Measurements from ENCODE around the gene DNAI2.
A peak's percentile ranks its signal among the peaks of the same experiment; 100 is the strongest.

Gene DNAI2

GRCh38 chr17:74351552-74352210, 77.6 kb downstream of the DNAI2 start:
- no peak for TF ChIP-seq CTCF (IDR thresholded peaks at IDR 0.05; ENCODE audit: insufficient read depth, low read depth, low read length, missing control alignments)
- no peak overlapping the region for H3K4me3 ChIP-seq (ENCODE audit: low read depth, low read length)
- DNase-seq (ENCODE audit: low read depth), result no peak

- DNase-seq (ENCODE audit: low read depth), result no peak
- no peak overlapping the region for H3K4me3 ChIP-seq (ENCODE audit: low read depth, low read length)
- TF ChIP-seq CTCF (IDR thresholded peaks at IDR 0.05; ENCODE audit: insufficient read depth, low read depth, low read length, missing control alignments), result no peak
Observed at GRCh38 chr17:74353446-74354060, 79.5 kb downstream of the DNAI2 start.

GRCh38 chr17:74354123-74354522, 80.1 kb downstream of the DNAI2 start:
- TF ChIP-seq CTCF (IDR thresholded peaks at IDR 0.05; ENCODE audit: insufficient read depth, low read depth, low read length, missing control alignments), result peak; percentile 96
- peak; percentile 66 for DNase-seq (ENCODE audit: low read depth)
- no peak overlapping the region for H3K4me3 ChIP-seq (ENCODE audit: low read depth, low read length)

- no peak for TF ChIP-seq CTCF (IDR thresholded peaks at IDR 0.05; ENCODE audit: insufficient read depth, low read depth, low read length, missing control alignments)
- no peak for DNase-seq (ENCODE audit: low read depth)
- no peak overlapping the region for H3K4me3 ChIP-seq (ENCODE audit: low read depth, low read length)
Observed at GRCh38 chr17:74354561-74354960, 80.5 kb downstream of the DNAI2 start.

GRCh38 chr17:74355065-74355464, 81.0 kb downstream of the DNAI2 start:
- H3K4me3 ChIP-seq (ENCODE audit: low read depth, low read length), result no peak overlapping the region
- no peak for DNase-seq (ENCODE audit: low read depth)
- no peak for TF ChIP-seq CTCF (IDR thresholded peaks at IDR 0.05; ENCODE audit: insufficient read depth, low read depth, low read length, missing control alignments)

- TF ChIP-seq CTCF (IDR thresholded peaks at IDR 0.05; ENCODE audit: insufficient read depth, low read depth, low read length, missing control alignments), result no peak
- no peak for DNase-seq (ENCODE audit: low read depth)
- H3K4me3 ChIP-seq (ENCODE audit: low read depth, low read length), result no peak overlapping the region
Observed at GRCh38 chr17:74356646-74357465, 82.8 kb downstream of the DNAI2 start.

Data from GM12865 (cell line).